ENCODE measurements around the gene GMCL1. TPM values are rescaled to one million over a fixed set of nuclear protein-coding genes. Genes with fewer than 3 reads are reported as not detected.

Gene GMCL1
- total and polyA plus RNA-seq, 9 of the 15 experiments (the other 6 are each of a cell fraction or from before 2014, with no cell fraction given) = 7.0 to 27.3 (median 15.4) TPM

- CTCF ChIA-PET (ENCODE audit: low intra/inter-chr PET ratio) = interaction anchor here (0.7 to 2.8 kb wide), 2 partner anchors 91 to 99 kb away, joined by 3 to 28 read pairs; no protein-coding TSS in a partner anchor
- BruUV-seq (replicated peaks) = no TSS peak
- no peak for FAIRE-seq
- H3K9ac ChIP-seq (ENCODE audit: insufficient read depth in 1 of 2, low read depth in 2 of 2, low read length in 2 of 2) = no peak overlapping the region
- H3K9me3 ChIP-seq (replicated peaks; ENCODE audit: control insufficient read depth, insufficient read depth, low read depth, low read length) = no peaks in the 10 kb centered on the region
- H3K79me2 ChIP-seq (ENCODE audit: control insufficient read depth, insufficient read depth, low read length) = no peaks in the 10 kb centered on the region
- H3K27me3 ChIP-seq (ENCODE audit: control insufficient read depth in 2 of 2, insufficient read depth in 2 of 2, low read length in 2 of 2) = no peaks in the 10 kb centered on the region
- in situ Hi-C loops (cut with MboI) = no loop called here
- H3K4me1 ChIP-seq (replicated peaks in 1 of 2; ENCODE audit: control insufficient read depth in 2 of 2, insufficient read depth in 2 of 2, low read length in 2 of 2) = peaks cover 10 to 15% of the 10 kb centered on the region in 2 experiments; a peak in 4 of 5 replicates
- no peaks in the 10 kb centered on the region for H3K9me1 ChIP-seq (ENCODE audit: control insufficient read depth, insufficient read depth, low read length)
- POLR2A ChIA-PET = interaction anchor here (1.0 to 2.7 kb wide), 3 partner anchors 9 to 90 kb away, joined by 3 to 16 read pairs (median 9); no protein-coding TSS in a partner anchor
- no peaks in the 10 kb centered on the region for H3K36me3 ChIP-seq (ENCODE audit: control insufficient read depth, insufficient read depth, low read length)
- intact Hi-C loops (cut with micrococcal nuclease) = loop anchor here (5.0 kb wide), 2 partner anchors 73 to 258 kb away; partner anchors contain the start of gene ANXA4
- TF ChIP-seq NELFE (IDR thresholded peaks at IDR 0.05; ENCODE audit: insufficient read depth, insufficient read length) (no peak), MTA3 (IDR thresholded peaks at IDR 0.05; ENCODE audit: borderline replicate concordance) (no peak), TCF7 (IDR thresholded peaks at IDR 0.05; ENCODE audit: borderline replicate concordance) (no peak), TAF7 (tag; IDR thresholded peaks at IDR 0.05) (no peak), CBFA2T3 (IDR thresholded peaks at IDR 0.05) (no peak), CBX5 (IDR thresholded peaks at IDR 0.05; ENCODE audit: borderline replicate concordance, low read depth) (no peak), ZNF280A (IDR thresholded peaks at IDR 0.05; ENCODE audit: low read depth, partially characterized antibody) (no peak), RBM17 (IDR thresholded peaks at IDR 0.05; ENCODE audit: borderline replicate concordance, low read depth, low read length) (no peak), MYBL2 (IDR thresholded peaks at IDR 0.05; ENCODE audit: low read depth) (no peak), MYBL2 (CRISPR knock-in tag; IDR thresholded peaks at IDR 0.05; ENCODE audit: borderline replicate concordance) (no peak), TCF15 (CRISPR knock-in tag; IDR thresholded peaks at IDR 0.05) (no peak), ZNF217 (CRISPR knock-in tag; IDR thresholded peaks at IDR 0.05) (no peak), ZFP1 (CRISPR knock-in tag; IDR thresholded peaks at IDR 0.05) (no peak)
- no peak for DNase-seq (ENCODE audit: extremely low read depth in 1 of 4, low spot score in 3 of 4)
- 0% methylated on average over 1 of the region's 1 CpG for WGBS (ENCODE audit: insufficient coverage, low coverage, missing lambda C conversion rate)
- no peak overlapping the region for H3K4me3 ChIP-seq
- no peak overlapping the region for H3K27ac ChIP-seq (ENCODE audit: extremely low read depth, low read depth, low read length)
- no peaks in the 10 kb centered on the region for H4K20me1 ChIP-seq (replicated peaks; ENCODE audit: control insufficient read depth, insufficient read depth, low read length)
- ATAC-seq = no peak
- H3K4me2 ChIP-seq (ENCODE audit: insufficient read depth, low read length) = no peak overlapping the region
- H2AFZ ChIP-seq (ENCODE audit: low read depth, low read length) = no peak overlapping the region
Observed at GRCh38 chr2:69815717-69816116, 13.7 kb upstream of the GMCL1 start.
